NCI-H2227 (cell line): ENCODE results near the gene LSP1.
"Not testable (repeated sequence)": the region's sequence is repeated elsewhere in the genome, so short reads cannot be mapped to it uniquely, and the experiment has no call there.

Experiments used
- DNase-seq: peaks from one replicate; lab custom pipeline; 2025; ENCODE audit not compliant: unreplicated experiment; lab: John Stamatoyannopoulos, UW

The LSP1 gene

GRCh38 chr11:1937616-1938342, 84.9 kb downstream of the LSP1 start:
- no peak for DNase-seq

- no peak for DNase-seq
These were observed 85.6 kb downstream of the LSP1 start for GRCh38 chr11:1938343-1939005.

- DNase-seq: peak; percentile 27
These were observed 86.2 kb downstream of the LSP1 start for GRCh38 chr11:1939006-1939625.

- DNase-seq: not testable (repeated sequence)
These were observed 86.9 kb downstream of the LSP1 start for GRCh38 chr11:1939788-1940187.
